ENCODE results near the gene ZNF630.
A peak's percentile ranks its signal among the peaks of the same experiment; 100 is the strongest.
"Not testable (repeated sequence)": the region's sequence is repeated elsewhere in the genome, so short reads cannot be mapped to it uniquely, and the experiment has no call there.

The ZNF630 gene

GRCh38 chrX:48071986-48072605 is 656 bp upstream of the ZNF630 start:
- no peaks in the 10 kb centered on the region for H3K36me3 ChIP-seq (ENCODE audit: control insufficient read depth in 2 of 2, insufficient read depth in 2 of 2, low read length in 2 of 2)
- H3K9ac ChIP-seq (ENCODE audit: low read length in 2 of 2) = peak overlapping the region in 1 of 2 donors; percentile 29
- peaks cover 4% of the 10 kb centered on the region for H3K4me1 ChIP-seq (ENCODE audit: control insufficient read depth, insufficient read depth, low read length)
- peaks cover 0 to 2% of the 10 kb centered on the region in 2 donors for H3K27me3 ChIP-seq (ENCODE audit: control insufficient read depth in 1 of 2, insufficient read depth in 2 of 2, low read length in 2 of 2)
- H3K27ac ChIP-seq (ENCODE audit: low read length) = no peak overlapping the region
- H3K9me3 ChIP-seq (ENCODE audit: control insufficient read depth in 2 of 2, low read length in 2 of 2) = peaks cover 0 to 2% of the 10 kb centered on the region in 2 donors
- peak overlapping the region; percentile 84 to 85 for H3K4me3 ChIP-seq (ENCODE audit: low read length in 2 of 2)

- Histone ChIP-seq H3K9me3 (ENCODE audit: control insufficient read depth in 2 of 2, low read length in 2 of 2) (no peaks in the 10 kb centered on the region), H3K4me1 (ENCODE audit: control insufficient read depth, insufficient read depth, low read length) (peaks cover 4% of the 10 kb centered on the region), H3K27me3 (ENCODE audit: control insufficient read depth in 1 of 2, insufficient read depth in 2 of 2, low read length in 2 of 2) (peaks cover 0 to 2% of the 10 kb centered on the region in 2 donors), H3K4me3 (ENCODE audit: low read length in 2 of 2) (no peak overlapping the region), H3K27ac (ENCODE audit: low read length) (no peak overlapping the region), H3K36me3 (ENCODE audit: control insufficient read depth in 2 of 2, insufficient read depth in 2 of 2, low read length in 2 of 2) (peaks cover 0 to 2% of the 10 kb centered on the region in 2 donors), H3K9ac (ENCODE audit: low read length in 2 of 2) (no peak overlapping the region)
Observed at GRCh38 chrX:48068096-48068887, 3.1 kb downstream of the ZNF630 start.

GRCh38 chrX:48064261-48064660 is 7.2 kb downstream of the ZNF630 start:
- Histone ChIP-seq H3K9me3 (ENCODE audit: control insufficient read depth in 2 of 2, low read length in 2 of 2) (peaks cover 0 to 6% of the 10 kb centered on the region in 2 donors), H3K4me1 (ENCODE audit: control insufficient read depth, insufficient read depth, low read length) (no peaks in the 10 kb centered on the region), H3K36me3 (ENCODE audit: control insufficient read depth in 2 of 2, insufficient read depth in 2 of 2, low read length in 2 of 2) (peaks cover 7 to 10% of the 10 kb centered on the region in 2 donors), H3K27me3 (ENCODE audit: control insufficient read depth in 1 of 2, insufficient read depth in 2 of 2, low read length in 2 of 2) (no peaks in the 10 kb centered on the region), H3K27ac (ENCODE audit: low read length) (no peak overlapping the region), H3K9ac (ENCODE audit: low read length in 2 of 2) (no peak overlapping the region), H3K4me3 (ENCODE audit: low read length in 2 of 2) (no peak overlapping the region)

GRCh38 chrX:48059296-48059639 is 12.2 kb downstream of the ZNF630 start:
- no peaks in the 10 kb centered on the region for H3K27me3 ChIP-seq (ENCODE audit: control insufficient read depth in 1 of 2, insufficient read depth in 2 of 2, low read length in 2 of 2)
- H3K9ac ChIP-seq (ENCODE audit: low read length in 2 of 2) = no peak overlapping the region
- no peak overlapping the region for H3K4me3 ChIP-seq (ENCODE audit: low read length in 2 of 2)
- no peaks in the 10 kb centered on the region for H3K4me1 ChIP-seq (ENCODE audit: control insufficient read depth, insufficient read depth, low read length)
- peaks cover 8 to 20% of the 10 kb centered on the region in 2 donors for H3K36me3 ChIP-seq (ENCODE audit: control insufficient read depth in 2 of 2, insufficient read depth in 2 of 2, low read length in 2 of 2)
- peaks cover 2 to 10% of the 10 kb centered on the region in 2 donors for H3K9me3 ChIP-seq (ENCODE audit: control insufficient read depth in 2 of 2, low read length in 2 of 2)
- no peak overlapping the region for H3K27ac ChIP-seq (ENCODE audit: low read length)

GRCh38 chrX:48058621-48059295 is 12.7 kb downstream of the ZNF630 start:
- no peaks in the 10 kb centered on the region for H3K27me3 ChIP-seq (ENCODE audit: control insufficient read depth in 1 of 2, insufficient read depth in 2 of 2, low read length in 2 of 2)
- H3K9ac ChIP-seq (ENCODE audit: low read length in 2 of 2) = no peak overlapping the region
- peaks cover 7 to 20% of the 10 kb centered on the region in 2 donors for H3K36me3 ChIP-seq (ENCODE audit: control insufficient read depth in 2 of 2, insufficient read depth in 2 of 2, low read length in 2 of 2)
- no peak overlapping the region for H3K4me3 ChIP-seq (ENCODE audit: low read length in 2 of 2)
- H3K4me1 ChIP-seq (ENCODE audit: control insufficient read depth, insufficient read depth, low read length) = no peaks in the 10 kb centered on the region
- peaks cover 2 to 10% of the 10 kb centered on the region in 2 donors for H3K9me3 ChIP-seq (ENCODE audit: control insufficient read depth in 2 of 2, low read length in 2 of 2)
- H3K27ac ChIP-seq (ENCODE audit: low read length) = no peak overlapping the region

- Histone ChIP-seq H3K9ac (ENCODE audit: low read length in 2 of 2) (no peak overlapping the region), H3K27ac (ENCODE audit: low read length) (no peak overlapping the region)
Observed at GRCh38 chrX:48046846-48047245, 24.6 kb downstream of the ZNF630 start.

GRCh38 chrX:48045410-48046311 is 25.8 kb downstream of the ZNF630 start:
- no peaks in the 10 kb centered on the region for H3K9me3 ChIP-seq (ENCODE audit: control insufficient read depth in 2 of 2, low read length in 2 of 2)
- H3K4me3 ChIP-seq (ENCODE audit: low read length in 2 of 2) = no peak overlapping the region
- peaks cover 0 to 2% of the 10 kb centered on the region in 2 donors for H3K27me3 ChIP-seq (ENCODE audit: control insufficient read depth in 1 of 2, insufficient read depth in 2 of 2, low read length in 2 of 2)
- no peak overlapping the region for H3K27ac ChIP-seq (ENCODE audit: low read length)
- no peak overlapping the region for H3K9ac ChIP-seq (ENCODE audit: low read length in 2 of 2)
- no peaks in the 10 kb centered on the region for H3K4me1 ChIP-seq (ENCODE audit: control insufficient read depth, insufficient read depth, low read length)
- H3K36me3 ChIP-seq (ENCODE audit: control insufficient read depth in 2 of 2, insufficient read depth in 2 of 2, low read length in 2 of 2) = no peaks in the 10 kb centered on the region

More at GRCh38 chrX:48046846-48047245, 24.6 kb downstream of the ZNF630 start:
- no peaks in the 10 kb centered on the region for H3K9me3 ChIP-seq (ENCODE audit: control insufficient read depth in 2 of 2, low read length in 2 of 2)
- H3K36me3 ChIP-seq (ENCODE audit: control insufficient read depth in 2 of 2, insufficient read depth in 2 of 2, low read length in 2 of 2) = no peaks in the 10 kb centered on the region
- peaks cover 0 to 2% of the 10 kb centered on the region in 2 donors for H3K27me3 ChIP-seq (ENCODE audit: control insufficient read depth in 1 of 2, insufficient read depth in 2 of 2, low read length in 2 of 2)
- H3K4me3 ChIP-seq (ENCODE audit: low read length in 2 of 2) = no peak overlapping the region
- H3K4me1 ChIP-seq (ENCODE audit: control insufficient read depth, insufficient read depth, low read length) = no peaks in the 10 kb centered on the region

GRCh38 chrX:48043056-48043455 is 28.4 kb downstream of the ZNF630 start:
- Histone ChIP-seq H3K36me3 (ENCODE audit: control insufficient read depth in 2 of 2, insufficient read depth in 2 of 2, low read length in 2 of 2) (no peaks in the 10 kb centered on the region), H3K9ac (ENCODE audit: low read length in 2 of 2) (no peak overlapping the region), H3K27ac (ENCODE audit: low read length) (no peak overlapping the region), H3K4me3 (ENCODE audit: low read length in 2 of 2) (no peak overlapping the region), H3K4me1 (ENCODE audit: control insufficient read depth, insufficient read depth, low read length) (no peaks in the 10 kb centered on the region), H3K9me3 (ENCODE audit: control insufficient read depth in 2 of 2, low read length in 2 of 2) (no peaks in the 10 kb centered on the region), H3K27me3 (ENCODE audit: control insufficient read depth in 1 of 2, insufficient read depth in 2 of 2, low read length in 2 of 2) (peaks cover 0 to 2% of the 10 kb centered on the region in 2 donors)

GRCh38 chrX:48035891-48036290 is 35.5 kb downstream of the ZNF630 start:
- no peak overlapping the region for H3K27ac ChIP-seq (ENCODE audit: low read length)
- H3K9me3 ChIP-seq (ENCODE audit: control insufficient read depth in 2 of 2, low read length in 2 of 2) = no peaks in the 10 kb centered on the region
- H3K36me3 ChIP-seq (ENCODE audit: control insufficient read depth in 2 of 2, insufficient read depth in 2 of 2, low read length in 2 of 2) = no peaks in the 10 kb centered on the region
- no peak overlapping the region for H3K9ac ChIP-seq (ENCODE audit: low read length in 2 of 2)
- no peak overlapping the region for H3K4me3 ChIP-seq (ENCODE audit: low read length in 2 of 2)
- no peaks in the 10 kb centered on the region for H3K4me1 ChIP-seq (ENCODE audit: control insufficient read depth, insufficient read depth, low read length)
- peaks cover 0 to 2% of the 10 kb centered on the region in 2 donors for H3K27me3 ChIP-seq (ENCODE audit: control insufficient read depth in 1 of 2, insufficient read depth in 2 of 2, low read length in 2 of 2)

GRCh38 chrX:48030641-48031173 is 40.7 kb downstream of the ZNF630 start:
- not testable (repeated sequence) for H3K27me3 ChIP-seq (ENCODE audit: control insufficient read depth in 1 of 2, insufficient read depth in 2 of 2, low read length in 2 of 2); H3K36me3 ChIP-seq (ENCODE audit: control insufficient read depth in 2 of 2, insufficient read depth in 2 of 2, low read length in 2 of 2); H3K9me3 ChIP-seq (ENCODE audit: control insufficient read depth in 2 of 2, low read length in 2 of 2); H3K27ac ChIP-seq (ENCODE audit: low read length); H3K9ac ChIP-seq (ENCODE audit: low read length in 2 of 2); H3K4me1 ChIP-seq (ENCODE audit: control insufficient read depth, insufficient read depth, low read length); H3K4me3 ChIP-seq (ENCODE audit: low read length in 2 of 2)
